T-helper 2 cell treated with Interferon-gamma antibody and Interleukin-4, amounts not matched to agents 5 μg/mL and 100 μg/mL, for 36 hours (primary cell): Measurements from ENCODE around the gene MDH1B.
"Not testable (repeated sequence)": the region's sequence is repeated elsewhere in the genome, so short reads cannot be mapped to it uniquely, and the experiment has no call there.

Source experiments
- DNase-seq: peaks from one replicate; pipeline ENCODE4 v3.0.0; 2021; ENCODE audit warnings: low spot score
- H3K27ac Mint-ChIP-seq: one replicate; pipeline ENCODE4 v1.8.0; 2021; ENCODE audit warnings: mild to moderate bottlenecking, mixed read lengths
- H3K27me3 Mint-ChIP-seq: one replicate; pipeline ENCODE4 v1.8.0; 2021; ENCODE audit warnings: low read depth, mixed read lengths
- H3K36me3 Mint-ChIP-seq: one replicate; pipeline ENCODE4 v1.8.0; 2021; ENCODE audit warnings: low read depth, mixed read lengths
- H3K4me1 Mint-ChIP-seq: one replicate; pipeline ENCODE4 v1.8.0; 2021; ENCODE audit warnings: low read depth, mixed read lengths
- H3K4me3 Mint-ChIP-seq: one replicate; pipeline ENCODE4 v1.8.0; 2022; ENCODE audit warnings: mild to moderate bottlenecking, moderate library complexity, mixed read lengths
- H3K9me3 Mint-ChIP-seq: one replicate; pipeline ENCODE4 v1.8.0; 2021; ENCODE audit warnings: mixed read lengths

MDH1B gene

GRCh38 chr2:206728277-206729199 lies 36.6 kb downstream of the MDH1B start:
- Mint-ChIP-seq H3K27ac (no peak overlapping the region), H3K4me1 (no peaks in the 10 kb centered on the region), H3K4me3 (no peak overlapping the region), H3K27me3 (peaks cover 16% of the 10 kb centered on the region), H3K9me3 (no peaks in the 10 kb centered on the region), H3K36me3 (no peaks in the 10 kb centered on the region)
- DNase-seq = no peak

- Mint-ChIP-seq H3K4me1 (no peaks in the 10 kb centered on the region), H3K27ac (no peak overlapping the region), H3K9me3 (no peaks in the 10 kb centered on the region), H3K27me3 (peaks cover 22% of the 10 kb centered on the region), H3K4me3 (no peak overlapping the region), H3K36me3 (no peaks in the 10 kb centered on the region)
- no peak for DNase-seq
Observed at GRCh38 chr2:206727287-206727686, 37.8 kb downstream of the MDH1B start.

GRCh38 chr2:206723288-206723687 lies 41.8 kb downstream of the MDH1B start:
- no peaks in the 10 kb centered on the region for H3K9me3 Mint-ChIP-seq
- no peak overlapping the region for H3K4me3 Mint-ChIP-seq
- no peaks in the 10 kb centered on the region for H3K36me3 Mint-ChIP-seq
- H3K4me1 Mint-ChIP-seq = no peaks in the 10 kb centered on the region
- H3K27me3 Mint-ChIP-seq = peaks cover 29% of the 10 kb centered on the region
- DNase-seq = no peak
- H3K27ac Mint-ChIP-seq = no peak overlapping the region

GRCh38 chr2:206721256-206721920 lies 43.7 kb downstream of the MDH1B start:
- no peaks in the 10 kb centered on the region for H3K36me3 Mint-ChIP-seq
- peaks cover 25% of the 10 kb centered on the region for H3K27me3 Mint-ChIP-seq
- no peaks in the 10 kb centered on the region for H3K4me1 Mint-ChIP-seq
- no peaks in the 10 kb centered on the region for H3K9me3 Mint-ChIP-seq
- H3K4me3 Mint-ChIP-seq = no peak overlapping the region
- DNase-seq = no peak
- no peak overlapping the region for H3K27ac Mint-ChIP-seq

- Mint-ChIP-seq H3K4me1 (no peaks in the 10 kb centered on the region), H3K4me3 (no peak within 1 kb of the TSS), H3K36me3 (no peaks in the 10 kb centered on the region), H3K27me3 (peaks cover 14% of the 10 kb centered on the region), H3K27ac (no peak within 1 kb of the TSS), H3K9me3 (no peaks in the 10 kb centered on the region)
- DNase-seq = no peak
Observed at GRCh38 chr2:206718296-206718695, 46.8 kb downstream of the MDH1B start, which contains the start of gene DYTN. TSS of gene DYTN (minus strand) at chr2:206718396. CDS start at chr2:206718279, 117 bp downstream.

GRCh38 chr2:206716623-206717022 lies 48.5 kb downstream of the MDH1B start:
- H3K4me1 Mint-ChIP-seq = no peaks in the 10 kb centered on the region
- H3K9me3 Mint-ChIP-seq = no peaks in the 10 kb centered on the region
- H3K36me3 Mint-ChIP-seq = no peaks in the 10 kb centered on the region
- no peak overlapping the region for H3K27ac Mint-ChIP-seq
- no peak overlapping the region for H3K4me3 Mint-ChIP-seq
- H3K27me3 Mint-ChIP-seq = peaks cover 8% of the 10 kb centered on the region
- DNase-seq = no peak

GRCh38 chr2:206715183-206715582 lies 49.9 kb downstream of the MDH1B start:
- H3K36me3 Mint-ChIP-seq, H3K4me3 Mint-ChIP-seq, H3K9me3 Mint-ChIP-seq, H3K27ac Mint-ChIP-seq, DNase-seq, H3K4me1 Mint-ChIP-seq, H3K27me3 Mint-ChIP-seq: not testable (repeated sequence)

GRCh38 chr2:206713746-206714145 lies 51.4 kb downstream of the MDH1B start:
- H3K36me3 Mint-ChIP-seq = no peaks in the 10 kb centered on the region
- H3K27ac Mint-ChIP-seq = no peak overlapping the region
- DNase-seq = no peak
- H3K4me1 Mint-ChIP-seq = no peaks in the 10 kb centered on the region
- H3K27me3 Mint-ChIP-seq = peaks cover 8% of the 10 kb centered on the region
- H3K9me3 Mint-ChIP-seq = no peaks in the 10 kb centered on the region
- peak overlapping the region; percentile 9 for H3K4me3 Mint-ChIP-seq

- no peaks in the 10 kb centered on the region for H3K36me3 Mint-ChIP-seq
- H3K9me3 Mint-ChIP-seq = no peaks in the 10 kb centered on the region
Observed at GRCh38 chr2:206708286-206708685, 56.8 kb downstream of the MDH1B start.

GRCh38 chr2:206707164-206707701 lies 57.9 kb downstream of the MDH1B start:
- no peaks in the 10 kb centered on the region for H3K36me3 Mint-ChIP-seq
- no peak for DNase-seq
- no peaks in the 10 kb centered on the region for H3K9me3 Mint-ChIP-seq
- no peak overlapping the region for H3K4me3 Mint-ChIP-seq
- no peak overlapping the region for H3K27ac Mint-ChIP-seq
- no peaks in the 10 kb centered on the region for H3K4me1 Mint-ChIP-seq
- H3K27me3 Mint-ChIP-seq = peaks cover 20% of the 10 kb centered on the region

More at GRCh38 chr2:206708286-206708685, 56.8 kb downstream of the MDH1B start:
- Mint-ChIP-seq H3K27me3 (peaks cover 20% of the 10 kb centered on the region), H3K4me1 (no peaks in the 10 kb centered on the region), H3K27ac (no peak overlapping the region), H3K4me3 (no peak overlapping the region)
- no peak for DNase-seq

GRCh38 chr2:206701952-206702605 lies 63.0 kb downstream of the MDH1B start:
- no peak overlapping the region for H3K27ac Mint-ChIP-seq
- H3K27me3 Mint-ChIP-seq = peaks cover 21% of the 10 kb centered on the region
- DNase-seq = no peak
- H3K4me1 Mint-ChIP-seq = no peaks in the 10 kb centered on the region
- H3K4me3 Mint-ChIP-seq = no peak overlapping the region
- no peaks in the 10 kb centered on the region for H3K9me3 Mint-ChIP-seq
- no peaks in the 10 kb centered on the region for H3K36me3 Mint-ChIP-seq

- no peak for DNase-seq
- H3K4me3 Mint-ChIP-seq = no peak overlapping the region
- no peaks in the 10 kb centered on the region for H3K36me3 Mint-ChIP-seq
- no peaks in the 10 kb centered on the region for H3K9me3 Mint-ChIP-seq
- H3K4me1 Mint-ChIP-seq = no peaks in the 10 kb centered on the region
- H3K27ac Mint-ChIP-seq = no peak overlapping the region
- H3K27me3 Mint-ChIP-seq = peaks cover 19% of the 10 kb centered on the region
Observed at GRCh38 chr2:206700156-206700555, 65.0 kb downstream of the MDH1B start.

- peaks cover 12% of the 10 kb centered on the region for H3K27me3 Mint-ChIP-seq
- H3K27ac Mint-ChIP-seq = no peak overlapping the region
- no peak overlapping the region for H3K4me3 Mint-ChIP-seq
- no peaks in the 10 kb centered on the region for H3K4me1 Mint-ChIP-seq
- no peak for DNase-seq
- H3K9me3 Mint-ChIP-seq = no peaks in the 10 kb centered on the region
- no peaks in the 10 kb centered on the region for H3K36me3 Mint-ChIP-seq
Observed at GRCh38 chr2:206698811-206699210, 66.3 kb downstream of the MDH1B start.

GRCh38 chr2:206696910-206697309 lies 68.2 kb downstream of the MDH1B start:
- H3K4me1 Mint-ChIP-seq = no peaks in the 10 kb centered on the region
- peaks cover 9% of the 10 kb centered on the region for H3K27me3 Mint-ChIP-seq
- no peaks in the 10 kb centered on the region for H3K9me3 Mint-ChIP-seq
- H3K27ac Mint-ChIP-seq = no peak overlapping the region
- H3K36me3 Mint-ChIP-seq = no peaks in the 10 kb centered on the region
- no peak overlapping the region for H3K4me3 Mint-ChIP-seq
- DNase-seq = no peak
